LoVo (cell line): ENCODE results near the gene TMCC2.

Source experiments
- DNase-seq: peaks from one replicate; pipeline ENCODE4 v3.0.0-alpha.2; 2016; ENCODE audit warnings: low spot score

TMCC2 gene

DNA sequence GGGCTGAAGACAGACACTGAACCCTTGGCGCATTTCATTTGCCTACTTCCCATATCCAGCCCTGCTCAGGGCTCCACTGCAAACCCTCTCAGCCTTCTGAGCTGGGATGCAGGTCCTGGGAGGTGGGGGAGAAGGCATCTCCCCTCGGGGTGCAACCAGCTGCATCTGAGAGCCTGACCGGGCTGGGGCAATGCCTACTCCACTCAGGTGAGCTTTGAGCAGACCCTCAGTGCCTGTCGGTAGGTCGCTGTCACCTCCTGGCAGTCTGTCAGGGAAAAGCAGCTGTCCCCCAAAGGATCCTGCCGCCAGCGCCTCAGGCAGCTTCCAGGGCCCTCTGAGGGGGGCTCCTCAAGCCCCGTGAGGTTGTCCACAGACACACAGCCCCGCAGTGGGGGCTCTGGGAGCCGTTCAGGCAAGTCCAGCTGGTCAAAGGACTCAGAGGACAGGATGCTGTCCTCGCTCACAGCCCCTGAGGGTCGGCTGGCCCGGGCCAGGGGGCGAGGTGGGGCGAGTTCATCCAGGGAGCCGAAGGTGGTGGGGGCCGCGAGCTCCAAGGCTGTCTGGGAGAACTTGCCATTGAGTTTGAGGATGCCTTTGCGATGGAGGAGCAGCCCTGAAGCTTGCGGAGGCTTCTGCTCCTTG lies 75.6 kb downstream of the TMCC2 start:
- DNase-seq, result no peak

GRCh38 chr1:205304046-205304694 lies 76.4 kb downstream of the TMCC2 start:
- DNase-seq, result no peak

DNA sequence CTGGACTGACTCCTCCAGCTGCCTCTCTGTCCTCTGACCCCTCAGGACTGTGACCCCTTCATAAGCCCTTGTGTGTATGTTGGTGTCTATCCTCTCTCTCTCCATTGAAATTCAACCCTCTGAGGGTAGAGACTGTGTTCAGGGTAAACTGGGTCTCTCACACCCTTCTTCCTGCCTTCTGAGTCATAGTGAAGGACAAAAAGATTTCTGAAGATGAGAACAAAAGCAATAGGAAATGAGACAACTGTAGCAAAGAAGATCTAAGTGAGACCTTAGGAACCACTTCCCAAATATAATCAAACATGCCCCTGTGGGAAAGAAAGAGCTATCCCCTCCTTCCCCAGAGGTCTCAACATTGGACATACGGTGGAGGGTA lies 76.9 kb downstream of the TMCC2 start:
- no peak for DNase-seq

DNA sequence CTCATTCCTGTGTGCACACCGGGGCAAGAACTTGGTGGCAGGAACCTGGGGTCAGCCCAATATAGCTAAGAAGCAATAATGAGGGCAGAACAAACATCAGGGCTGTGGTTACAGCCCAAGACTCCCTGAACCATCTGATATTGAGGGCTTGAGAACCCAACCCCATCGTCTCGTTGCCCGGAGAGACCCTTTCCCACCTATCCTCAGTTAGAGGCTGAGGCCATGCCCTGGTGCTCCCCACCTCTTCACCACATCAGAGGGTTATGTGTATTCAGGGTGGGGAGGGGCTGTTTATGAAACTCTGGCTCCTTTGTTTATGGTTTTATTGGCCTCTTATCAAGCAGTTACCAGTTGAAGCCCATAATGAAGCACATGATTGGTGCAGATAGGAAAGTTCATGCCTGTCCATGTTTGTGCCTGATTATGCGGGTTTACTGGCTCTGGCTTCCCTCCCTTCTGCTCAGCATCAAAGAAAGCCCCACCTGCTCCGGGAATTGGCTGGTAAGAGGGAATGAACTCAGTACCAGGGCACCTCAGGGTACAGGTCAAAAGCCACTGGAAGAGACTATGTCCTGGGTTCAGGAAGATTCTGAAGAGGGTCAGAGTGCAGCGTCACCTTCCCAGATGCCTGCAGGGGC lies 79.3 kb downstream of the TMCC2 start:
- peak; percentile 79 for DNase-seq

DNA sequence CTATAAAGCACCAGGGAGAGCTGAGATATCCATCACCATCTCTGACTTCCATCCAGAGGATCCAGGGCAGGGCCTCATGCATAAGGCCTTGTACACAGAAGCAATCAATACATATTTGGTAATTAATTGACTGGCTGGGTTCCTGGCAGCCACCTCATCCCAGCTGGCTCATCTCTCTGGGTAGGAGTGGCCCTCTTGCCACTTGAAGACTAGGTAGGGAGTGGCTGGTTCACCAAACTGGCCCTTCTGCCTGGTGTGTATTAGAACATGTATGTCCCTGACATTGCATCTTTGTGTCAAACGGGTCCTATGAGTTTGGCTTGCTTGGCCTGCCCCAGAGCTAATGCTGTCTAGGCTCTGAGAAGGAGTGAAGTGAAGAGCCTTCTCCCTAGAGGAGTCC lies 82.0 kb downstream of the TMCC2 start:
- no peak for DNase-seq

DNA sequence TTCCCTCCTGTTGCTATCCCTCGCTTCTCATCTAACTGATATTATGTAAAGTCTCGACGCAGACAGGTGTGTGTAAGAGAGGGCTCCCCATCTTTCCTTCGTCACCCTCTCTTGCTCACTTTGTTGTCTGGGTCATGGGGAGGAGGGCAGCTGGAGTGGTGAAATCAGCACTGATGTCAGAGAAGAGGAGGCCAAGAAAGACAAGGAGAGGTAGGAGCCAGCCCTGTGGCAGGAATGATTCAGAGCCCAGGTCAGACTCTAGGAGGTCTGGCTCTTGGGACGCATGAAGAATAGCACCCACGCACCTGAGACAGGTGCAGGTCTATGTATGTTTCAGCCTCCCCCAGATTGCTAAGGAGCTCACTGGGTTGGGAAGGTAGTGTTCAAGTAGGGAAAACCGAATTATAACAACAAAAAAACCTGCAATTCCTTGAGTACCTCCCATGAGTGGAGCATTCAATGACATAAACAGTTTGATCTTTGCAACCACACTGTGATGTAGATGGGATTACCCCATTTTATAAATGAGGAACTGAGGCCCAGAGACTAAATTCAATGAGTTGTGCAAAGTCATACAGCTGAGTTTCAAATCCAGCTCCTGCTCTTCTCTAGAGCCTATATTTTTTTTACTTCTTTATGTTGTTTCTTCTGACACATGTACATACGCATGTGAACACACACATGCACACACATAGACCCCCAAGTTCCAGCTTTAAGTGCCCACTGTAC lies 83.4 kb downstream of the TMCC2 start:
- DNase-seq, result no peak

GRCh38 chr1:205312866-205313562 lies 85.3 kb downstream of the TMCC2 start:
- DNase-seq, result no peak

DNA sequence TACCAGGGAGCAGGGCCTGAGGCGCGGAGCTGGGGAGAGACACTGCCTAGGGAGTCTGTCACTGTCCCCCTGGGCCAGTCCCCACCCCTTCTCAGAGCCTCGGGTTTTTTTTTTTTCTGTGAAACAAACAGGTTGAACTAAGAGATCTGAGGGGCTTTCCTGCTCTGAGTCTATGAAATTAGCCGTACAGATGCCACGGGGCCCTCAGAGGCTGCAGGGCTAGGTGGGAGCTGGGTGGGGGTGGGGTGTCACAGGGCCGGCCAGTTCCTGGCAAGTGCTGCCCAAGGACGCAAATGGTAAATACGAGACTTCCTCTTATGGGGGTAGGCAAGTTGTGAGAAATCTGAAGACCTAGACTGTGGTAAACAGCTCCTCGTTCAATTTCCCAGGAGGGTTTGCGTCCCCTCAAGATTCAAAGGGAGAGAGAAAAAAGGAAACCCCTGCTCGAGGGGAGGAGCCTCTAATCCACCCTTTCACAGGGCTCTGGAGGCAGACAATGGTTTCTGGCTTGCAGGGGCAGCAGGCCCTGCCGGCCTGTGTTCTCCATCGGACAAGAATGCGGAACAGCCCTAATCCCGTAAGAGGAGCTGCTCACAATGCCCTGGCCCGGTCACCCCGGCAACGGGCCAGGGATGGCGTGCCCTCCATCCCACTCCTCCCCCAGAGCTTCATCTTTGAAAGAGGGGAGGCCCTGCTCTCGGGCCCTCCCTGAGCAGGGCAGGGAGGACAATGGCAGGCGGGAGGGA lies 86.0 kb downstream of the TMCC2 start:
- no peak for DNase-seq

GRCh38 chr1:205315008-205315618 lies 87.4 kb downstream of the TMCC2 start:
- no peak for DNase-seq

DNA sequence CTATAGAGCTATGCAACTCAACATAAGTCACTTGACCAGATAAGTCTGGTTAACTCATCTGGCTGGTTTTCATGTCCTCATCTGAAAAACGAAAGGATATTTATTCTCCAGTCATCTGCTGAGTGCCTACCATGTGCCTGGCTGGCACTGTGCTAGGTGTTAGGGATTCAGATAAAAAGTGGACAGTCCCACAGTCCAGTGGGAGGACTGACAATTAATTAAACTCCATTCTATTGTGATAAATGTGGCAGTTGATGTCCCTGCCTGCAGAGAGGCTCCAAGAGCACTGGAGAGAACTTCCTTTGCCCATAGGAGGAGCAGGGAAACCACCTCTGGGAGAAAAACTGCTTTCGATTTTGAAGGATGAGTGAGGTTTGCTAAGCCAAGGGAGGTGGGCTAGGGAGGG lies 88.4 kb downstream of the TMCC2 start:
- DNase-seq, result no peak

DNA sequence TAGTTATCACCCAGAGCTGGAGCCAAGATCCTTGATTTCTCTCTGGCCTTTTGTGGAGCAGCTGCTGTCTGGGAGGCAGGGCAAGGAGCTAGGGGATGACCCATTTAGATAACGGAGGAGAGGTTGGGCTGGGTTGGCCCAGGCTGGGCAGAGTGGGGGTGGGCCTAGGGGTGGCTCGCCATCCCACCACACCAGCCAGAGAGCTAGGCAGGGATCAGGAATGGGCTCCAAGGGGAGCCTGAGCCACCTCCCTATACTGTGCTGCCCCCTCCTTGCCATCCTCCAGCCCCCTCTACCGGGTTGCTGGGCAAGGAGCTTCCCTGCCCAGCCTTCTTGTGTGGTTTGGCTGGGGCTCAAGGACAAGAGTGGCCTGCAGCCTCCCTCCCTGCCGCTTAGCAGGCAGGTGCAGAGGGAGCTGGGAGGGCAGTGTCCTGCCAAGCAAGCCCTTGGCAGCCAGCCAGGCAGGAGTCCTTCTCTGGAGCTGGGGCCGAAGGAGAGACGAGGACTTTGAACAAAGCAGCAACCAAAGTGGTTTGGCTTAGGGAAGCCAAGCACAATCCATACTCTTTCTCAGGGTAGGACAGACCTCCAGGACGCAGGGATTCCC lies 89.7 kb downstream of the TMCC2 start:
- DNase-seq, result peak; percentile 91

DNA sequence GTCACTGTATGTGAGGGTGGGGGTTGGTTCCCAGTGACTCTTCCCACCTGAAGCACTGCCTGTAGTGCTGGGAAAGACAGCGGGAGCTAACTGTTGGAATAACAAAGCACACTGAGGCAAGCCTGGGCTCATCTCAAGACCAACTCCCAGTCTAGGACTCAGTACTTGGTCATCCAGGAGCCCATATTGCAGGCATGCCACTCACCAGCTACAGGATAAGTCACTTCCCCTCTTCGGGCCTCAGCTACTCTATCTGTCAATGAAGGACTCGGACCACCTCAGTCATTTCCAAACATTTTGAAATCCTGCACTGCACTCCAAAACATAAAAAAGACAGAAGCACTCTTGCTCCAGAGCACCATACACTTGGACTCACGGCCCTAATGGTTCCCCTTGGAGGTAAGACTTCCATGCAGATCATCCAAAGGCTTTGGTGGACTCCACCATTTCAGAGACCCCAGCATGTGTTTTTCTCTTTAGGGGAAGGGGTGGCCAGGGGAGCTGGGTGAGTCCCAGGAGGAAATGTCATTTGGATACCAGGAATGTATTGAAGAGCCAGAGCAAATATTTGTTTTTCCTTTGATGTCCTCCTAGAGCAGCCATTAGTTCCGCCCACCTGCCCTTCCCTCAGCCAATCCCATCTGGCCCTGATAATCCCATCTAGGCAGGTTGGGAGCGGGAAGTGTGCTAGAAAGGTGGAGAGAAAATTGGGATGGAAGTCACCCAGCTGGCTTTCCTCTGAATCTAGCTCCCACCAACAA lies 90.7 kb downstream of the TMCC2 start:
- DNase-seq, result peak; percentile 38

DNA sequence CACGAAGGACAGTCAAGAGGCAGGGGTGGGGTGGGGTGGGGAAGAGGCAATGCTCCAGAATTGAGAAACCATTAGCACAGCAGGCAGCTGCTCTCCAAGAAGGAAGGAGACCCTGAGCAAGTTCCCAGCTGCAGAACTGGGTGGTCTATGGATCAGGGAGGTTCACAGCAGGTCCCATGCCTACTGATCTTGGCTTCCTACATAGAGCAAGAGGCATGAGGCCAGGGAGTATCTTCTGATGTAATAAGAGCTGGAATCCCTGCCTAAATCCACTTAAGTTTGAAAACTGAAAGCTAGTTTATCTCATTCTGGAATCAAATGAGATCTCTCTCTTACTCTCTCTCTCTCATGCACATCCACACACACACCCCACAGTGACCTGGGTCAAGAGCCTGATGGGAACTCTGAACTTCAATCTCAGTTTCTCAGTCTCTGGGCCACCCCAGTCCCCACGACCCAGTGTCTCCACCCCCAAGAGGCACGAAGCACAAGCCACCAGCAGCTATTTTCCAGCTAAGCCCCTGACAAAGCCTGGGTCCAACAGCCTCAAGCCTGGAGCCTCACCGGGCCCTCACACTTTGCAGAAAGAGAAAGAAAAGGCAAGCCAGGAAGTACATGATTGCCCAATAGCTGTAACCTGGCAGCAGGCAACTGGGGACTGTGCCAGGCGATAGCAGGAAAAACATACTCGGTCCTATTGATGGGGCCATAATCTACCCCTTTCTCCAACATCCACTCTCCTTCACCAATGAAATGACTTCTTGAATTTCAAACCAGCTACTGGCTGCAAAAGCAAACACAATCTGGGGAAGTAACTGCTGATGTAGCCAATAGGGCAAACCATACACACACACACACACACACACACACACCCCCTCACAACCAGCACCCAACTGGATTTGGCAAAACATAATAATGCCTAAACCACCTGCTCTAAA lies 91.6 kb downstream of the TMCC2 start:
- peak; percentile 71 for DNase-seq

GRCh38 chr1:205321162-205321958 lies 93.6 kb downstream of the TMCC2 start, which contains the start of gene NUAK2:
NUAK2 (minus strand) TSS chr1:205321745; CDS start chr1:205321628, 117 bp downstream.
- DNase-seq, result peak; percentile 91

GRCh38 chr1:205321959-205322283 lies 94.2 kb downstream of the TMCC2 start:
- no peak for DNase-seq
